ENCODE data around the gene HAVCR2. TPM values are rescaled to one million over a fixed set of nuclear protein-coding genes. Genes with fewer than 3 reads are reported as not detected.

HAVCR2 gene
- total RNA-seq = 11.1 TPM

GRCh38 chr5:157108976-157109375 is at the start of gene HAVCR2:
TSS of gene HAVCR2 (minus strand) at chr5:157109044. CDS start at chr5:157108983, 61 bp downstream.

GRCh38 chr5:157142317-157143126 is 33.7 kb upstream of the HAVCR2 start, which contains the start of gene MED7:
TSS of gene MED7 (minus strand) at chr5:157142865. CDS start at chr5:157139431, 3,434 bp downstream.

GRCh38 chr5:157059093-157059539 is 49.7 kb downstream of the HAVCR2 start, which contains the start of gene HAVCR1:
TSS of gene HAVCR1 (minus strand) at chr5:157059116. CDS start at chr5:157057943, 1,173 bp downstream.

Other genes with a start within 250 kb of the HAVCR2 start
- 0.23 TPM for gene TIMD4, start 145.8 kb downstream of the HAVCR2 start, total RNA-seq
- 0.23 TPM for gene HAVCR1, start 49.9 kb downstream of the HAVCR2 start, total RNA-seq
- gene MED7, start 33.8 kb upstream of the HAVCR2 start, total RNA-seq = 39.7 TPM
- gene GARIN3, start 57.2 kb upstream of the HAVCR2 start, total RNA-seq = not detected
- gene ITK, start 71.8 kb upstream of the HAVCR2 start, total RNA-seq = 0.23 TPM
- gene CYFIP2, start 157.1 kb upstream of the HAVCR2 start, total RNA-seq = 123 TPM

Measured in diencephalon (tissue), 1 donor.